Nephron progenitor cell (in vitro differentiated cells): ENCODE data around the gene POLE4.
A peak's percentile ranks its signal among the peaks of the same experiment; 100 is the strongest.

ENCODE experiments used
- DNase-seq: peaks from one replicate; pipeline ENCODE4 v3.0.0; 2021
- H3K27ac Mint-ChIP-seq: 2 replicates; pipeline ENCODE4 v1.8.0; 2021; ENCODE audit warnings: mild to moderate bottlenecking, moderate library complexity, mixed read lengths
- H3K27me3 Mint-ChIP-seq: 2 replicates; pipeline ENCODE4 v1.8.0; 2021; ENCODE audit warnings: mild to moderate bottlenecking, low read depth, mixed read lengths; ENCODE audit not compliant: poor library complexity
- H3K36me3 Mint-ChIP-seq: 2 replicates; pipeline ENCODE4 v1.8.0; 2021; ENCODE audit warnings: low read depth, mixed read lengths
- H3K4me1 Mint-ChIP-seq: 2 replicates; pipeline ENCODE4 v1.8.0; 2021; ENCODE audit warnings: mixed read lengths
- H3K4me3 Mint-ChIP-seq: 2 replicates; pipeline ENCODE4 v1.8.0; 2021; ENCODE audit warnings: mild to moderate bottlenecking, moderate library complexity, mixed read lengths
- H3K9me3 Mint-ChIP-seq: 2 replicates; pipeline ENCODE4 v1.8.0; 2021; ENCODE audit warnings: mild to moderate bottlenecking, moderate library complexity, mixed read lengths
- CTCF ChIP-seq: fragments of 200-600 bp; sonication (generic); IDR thresholded peaks from 2 replicates; pipeline ENCODE4 v1.5.0; 2021; ENCODE audit warnings: antibody characterized with exemption

POLE4 gene

GRCh38 chr2:74959106-74959751, 786 bp downstream of the POLE4 start:
- H3K27ac Mint-ChIP-seq = no peak overlapping the region
- no peak for TF ChIP-seq CTCF
- H3K36me3 Mint-ChIP-seq = peaks cover 66% of the 10 kb centered on the region
- peaks cover 60% of the 10 kb centered on the region for H3K9me3 Mint-ChIP-seq
- H3K4me1 Mint-ChIP-seq = no peaks in the 10 kb centered on the region
- peaks cover 12% of the 10 kb centered on the region for H3K27me3 Mint-ChIP-seq
- peak overlapping the region; percentile 77 for H3K4me3 Mint-ChIP-seq
- DNase-seq = no peak

- peaks cover 41% of the 10 kb centered on the region for H3K9me3 Mint-ChIP-seq
- TF ChIP-seq CTCF = no peak
- no peak for DNase-seq
- no peaks in the 10 kb centered on the region for H3K27me3 Mint-ChIP-seq
- H3K4me1 Mint-ChIP-seq = no peaks in the 10 kb centered on the region
- no peak overlapping the region for H3K27ac Mint-ChIP-seq
- H3K4me3 Mint-ChIP-seq = no peak overlapping the region
- peaks cover 75% of the 10 kb centered on the region for H3K36me3 Mint-ChIP-seq
Measured at GRCh38 chr2:74966887-74967286, 8.4 kb downstream of the POLE4 start.

GRCh38 chr2:74975016-74975415, 16.6 kb downstream of the POLE4 start:
- H3K27me3 Mint-ChIP-seq = no peaks in the 10 kb centered on the region

GRCh38 chr2:74979844-74980243, 21.4 kb downstream of the POLE4 start:
- Mint-ChIP-seq H3K4me1 (no peaks in the 10 kb centered on the region), H3K9me3 (no peaks in the 10 kb centered on the region), H3K27ac (no peak overlapping the region), H3K27me3 (peaks cover 5% of the 10 kb centered on the region), H3K4me3 (no peak overlapping the region), H3K36me3 (peaks cover 9% of the 10 kb centered on the region)
- DNase-seq = no peak
- TF ChIP-seq CTCF = no peak

More at GRCh38 chr2:74975016-74975415, 16.6 kb downstream of the POLE4 start:
- H3K27ac Mint-ChIP-seq = no peak overlapping the region
- no peak overlapping the region for H3K4me3 Mint-ChIP-seq
- no peaks in the 10 kb centered on the region for H3K4me1 Mint-ChIP-seq
- no peak for TF ChIP-seq CTCF
- no peaks in the 10 kb centered on the region for H3K9me3 Mint-ChIP-seq
- peaks cover 9% of the 10 kb centered on the region for H3K36me3 Mint-ChIP-seq
- no peak for DNase-seq

- Mint-ChIP-seq H3K36me3 (peaks cover 2% of the 10 kb centered on the region), H3K9me3 (no peaks in the 10 kb centered on the region), H3K27me3 (peaks cover 5% of the 10 kb centered on the region), H3K4me1 (no peaks in the 10 kb centered on the region), H3K4me3 (no peak overlapping the region), H3K27ac (no peak overlapping the region)
- no peak for TF ChIP-seq CTCF
- DNase-seq = no peak
Measured at GRCh38 chr2:74982577-74982976, 24.1 kb downstream of the POLE4 start.
